ENCODE measurements around the gene KIRREL1. TPM values are rescaled to one million over a fixed set of nuclear protein-coding genes. Genes with fewer than 3 reads are reported as not detected.
A peak's percentile ranks its signal among the peaks of the same experiment; 100 is the strongest.

Gene KIRREL1
- total RNA-seq, 1 experiment from 2014 or later: 211 TPM

- intact Hi-C loops (cut with micrococcal nuclease; ENCODE audit: unreplicated experiment): no loop called here
- BruUV-seq (replicated peaks): no TSS peak
- TF ChIP-seq CTCF (conservative IDR thresholded peaks at IDR 0.05; ENCODE audit: low read depth, low read length) (no peak), EZH2 (IDR thresholded peaks at IDR 0.05; ENCODE audit: borderline replicate concordance, low read depth, low read length, poor library complexity, severe bottlenecking) (no peak)
- Histone ChIP-seq H3K4me3 (ENCODE audit: low read depth, low read length, poor library complexity, severe bottlenecking) (no peak overlapping the region), H3K9me3 (ENCODE audit: low read depth, low read length, poor library complexity, severe bottlenecking) (no peaks in the 10 kb centered on the region), H3K4me1 (ENCODE audit: insufficient read depth, low read length, poor library complexity, severe bottlenecking) (peaks cover 86% of the 10 kb centered on the region), H3K27ac (ENCODE audit: low read depth, low read length, poor library complexity, severe bottlenecking) (peak overlapping the region; percentile 63), H3K27me3 (replicated peaks; ENCODE audit: insufficient read depth, low read depth, low read length, poor library complexity) (no peaks in the 10 kb centered on the region), H3K36me3 (ENCODE audit: insufficient read depth, low read length, poor library complexity, severe bottlenecking) (peaks cover 17% of the 10 kb centered on the region)
- POLR2A ChIA-PET (ENCODE audit: low non-redundant PET): no interaction called here
- DNase-seq (ENCODE audit: low spot score): no peak
- CTCF ChIA-PET: no interaction called here
Measured at GRCh38 chr1:158101455-158101854, 108.0 kb downstream of the KIRREL1 start.

DNA sequence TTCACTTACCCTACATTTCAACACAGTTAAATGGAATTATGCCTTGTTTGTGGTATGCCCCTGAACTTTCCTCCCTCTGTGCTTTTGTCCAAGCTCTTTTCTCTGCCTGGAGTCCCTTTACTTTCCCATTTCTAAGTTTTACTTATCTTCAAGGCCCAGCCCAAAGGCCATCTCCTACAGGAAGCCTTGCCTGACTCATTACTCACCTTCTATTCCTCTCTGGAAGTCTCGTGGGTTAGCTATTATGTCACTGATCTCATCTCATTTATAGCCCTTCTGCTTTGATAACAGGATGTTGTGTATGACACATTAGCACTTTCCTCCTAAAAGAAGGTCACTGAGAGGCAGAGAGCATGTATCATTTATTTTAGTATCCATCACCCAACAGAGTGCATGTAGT is 108.5 kb downstream of the KIRREL1 start:
- H3K36me3 ChIP-seq (ENCODE audit: insufficient read depth, low read length, poor library complexity, severe bottlenecking): peaks cover 15% of the 10 kb centered on the region
- ChIA-PET POLR2A (ENCODE audit: low non-redundant PET) (no interaction called here), CTCF (no interaction called here)
- H3K9me3 ChIP-seq (ENCODE audit: low read depth, low read length, poor library complexity, severe bottlenecking): no peaks in the 10 kb centered on the region
- no peak overlapping the region for H3K4me3 ChIP-seq (ENCODE audit: low read depth, low read length, poor library complexity, severe bottlenecking)
- no TSS peak for BruUV-seq (replicated peaks)
- no peaks in the 10 kb centered on the region for H3K27me3 ChIP-seq (replicated peaks; ENCODE audit: insufficient read depth, low read depth, low read length, poor library complexity)
- DNase-seq (ENCODE audit: low spot score): peak; percentile 54
- H3K27ac ChIP-seq (ENCODE audit: low read depth, low read length, poor library complexity, severe bottlenecking): peak overlapping the region; percentile 63
- TF ChIP-seq EZH2 (IDR thresholded peaks at IDR 0.05; ENCODE audit: borderline replicate concordance, low read depth, low read length, poor library complexity, severe bottlenecking): no peak
- no peak for TF ChIP-seq CTCF (conservative IDR thresholded peaks at IDR 0.05; ENCODE audit: low read depth, low read length)
- peaks cover 82% of the 10 kb centered on the region for H3K4me1 ChIP-seq (ENCODE audit: insufficient read depth, low read length, poor library complexity, severe bottlenecking)
- intact Hi-C loops (cut with micrococcal nuclease; ENCODE audit: unreplicated experiment): no loop called here

DNA sequence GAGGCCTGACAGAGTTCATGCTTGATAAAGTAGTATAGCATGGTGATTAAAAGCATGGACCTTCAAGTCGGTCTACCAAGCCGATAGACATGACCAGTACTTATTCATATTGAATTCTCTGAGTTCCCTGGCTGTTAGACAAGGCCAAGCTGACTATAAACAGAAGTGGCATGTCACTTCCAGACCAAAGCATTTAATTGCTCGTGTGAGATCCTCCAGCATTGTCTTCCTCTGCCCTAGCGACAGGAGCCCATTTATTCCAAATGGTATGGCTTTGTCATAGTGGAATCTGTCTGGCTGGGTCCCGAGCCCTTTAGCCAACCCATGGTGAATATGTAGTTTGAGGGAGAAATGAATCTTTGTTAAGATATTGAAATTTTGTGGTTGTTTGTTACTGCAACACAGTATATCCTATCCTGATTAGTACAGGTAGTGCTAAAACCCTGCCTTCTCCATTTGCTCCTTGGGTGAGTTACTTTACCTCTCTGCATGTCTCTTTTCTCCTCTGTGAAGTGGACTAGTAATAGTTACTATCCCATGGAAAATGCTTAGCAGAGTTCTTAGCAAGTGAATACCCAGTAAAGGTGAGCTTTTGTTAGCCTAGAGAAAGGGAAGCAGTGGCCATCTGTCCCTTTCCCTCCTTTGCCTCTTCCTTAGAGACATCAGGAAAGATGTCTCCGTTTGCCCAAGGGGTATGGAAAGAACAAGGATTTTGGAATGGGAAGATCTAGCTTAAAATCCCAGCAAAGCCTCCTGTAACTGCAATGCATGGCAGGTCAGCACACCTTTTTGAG is 109.6 kb downstream of the KIRREL1 start:
- no peaks in the 10 kb centered on the region for H3K27me3 ChIP-seq (replicated peaks; ENCODE audit: insufficient read depth, low read depth, low read length, poor library complexity)
- POLR2A ChIA-PET (ENCODE audit: low non-redundant PET): interaction anchor here (0.6 to 0.7 kb wide), 2 partner anchors 11 to 113 kb away, joined by 4 to 5 read pairs; no protein-coding TSS in a partner anchor
- DNase-seq (ENCODE audit: low spot score): no peak
- TF ChIP-seq EZH2 (IDR thresholded peaks at IDR 0.05; ENCODE audit: borderline replicate concordance, low read depth, low read length, poor library complexity, severe bottlenecking) (no peak), CTCF (conservative IDR thresholded peaks at IDR 0.05; ENCODE audit: low read depth, low read length) (no peak)
- peaks cover 4% of the 10 kb centered on the region for H3K36me3 ChIP-seq (ENCODE audit: insufficient read depth, low read length, poor library complexity, severe bottlenecking)
- no peak overlapping the region for H3K4me3 ChIP-seq (ENCODE audit: low read depth, low read length, poor library complexity, severe bottlenecking)
- intact Hi-C loops (cut with micrococcal nuclease; ENCODE audit: unreplicated experiment): no loop called here
- CTCF ChIA-PET: interaction anchor here (0.6 to 2.2 kb wide), 9 partner anchors 7 to 139 kb away, joined by 3 to 16 read pairs (median 8); no protein-coding TSS in a partner anchor
- peak overlapping the region; percentile 66 for H3K27ac ChIP-seq (ENCODE audit: low read depth, low read length, poor library complexity, severe bottlenecking)
- H3K9me3 ChIP-seq (ENCODE audit: low read depth, low read length, poor library complexity, severe bottlenecking): no peaks in the 10 kb centered on the region
- BruUV-seq (replicated peaks): TSS peak; percentile 87
- H3K4me1 ChIP-seq (ENCODE audit: insufficient read depth, low read length, poor library complexity, severe bottlenecking): peaks cover 79% of the 10 kb centered on the region
